Fibroblast of lung (primary cell): ENCODE data around the gene SDK1. TPM values are rescaled to one million over a fixed set of nuclear protein-coding genes. Genes with fewer than 3 reads are reported as not detected.
"Not testable (repeated sequence)": the region's sequence is repeated elsewhere in the genome, so short reads cannot be mapped to it uniquely, and the experiment has no call there.

Source experiments
- DNase-seq, 2 donors: peaks; one replicate each; pipeline versions ENCODE4 v3.0.0 to v3.0.0-alpha.2; 2010; ENCODE audit warnings: low read depth in 2 of 2
- H2AFZ ChIP-seq: 2 replicates; pipeline ENCODE4 v1.5.1; 2012; ENCODE audit warnings: low read length, control low read depth, inconsistent platforms
- H3K27ac ChIP-seq: 2 replicates; pipeline ENCODE4 v1.5.1; 2011; ENCODE audit warnings: low read length, control low read depth; ENCODE audit not compliant: insufficient read depth
- H3K27me3 ChIP-seq: 2 replicates; pipeline ENCODE4 v1.5.1; 2011; ENCODE audit warnings: mild to moderate bottlenecking, low read length; ENCODE audit not compliant: control insufficient read depth, insufficient read depth
- H3K36me3 ChIP-seq: 2 replicates; pipeline ENCODE4 v1.5.1; 2011; ENCODE audit warnings: low read length; ENCODE audit not compliant: control insufficient read depth, insufficient read depth
- H3K4me1 ChIP-seq: 2 replicates; pipeline ENCODE4 v1.5.1; 2011; ENCODE audit warnings: low read length; ENCODE audit not compliant: control insufficient read depth, insufficient read depth; ENCODE audit errors: extremely low read depth
- H3K4me2 ChIP-seq: 2 replicates; pipeline ENCODE4 v1.5.1; 2011; ENCODE audit warnings: low read length, control low read depth; ENCODE audit not compliant: insufficient read depth; ENCODE audit errors: extremely low read depth
- H3K4me3 ChIP-seq, 4 experiments: fragments of 200-600 bp in 1 of 4; sonication (generic) in 1 of 4; replicated peaks in 1 of 4; 2 replicates each; pipeline ENCODE4 v1.5.1; 2011 to 2016; ENCODE audit warnings: low read length in 4 of 4, low read depth in 3 of 4, mild to moderate bottlenecking in 3 of 4, control low read depth in 2 of 4, inconsistent platforms in 1 of 4, mixed read lengths in 1 of 4; ENCODE audit not compliant: insufficient read depth in 1 of 4; ENCODE audit errors: control extremely low read depth in 1 of 4
- H3K79me2 ChIP-seq: 2 replicates; pipeline ENCODE4 v1.5.1; 2012; ENCODE audit warnings: mild to moderate bottlenecking, low read length, inconsistent platforms; ENCODE audit not compliant: control insufficient read depth, insufficient read depth
- H3K9ac ChIP-seq: 2 replicates; pipeline ENCODE4 v1.5.1; 2011; ENCODE audit warnings: mild to moderate bottlenecking, low read length, control low read depth; ENCODE audit not compliant: insufficient read depth
- H3K9me3 ChIP-seq: 2 replicates; pipeline ENCODE4 v1.5.1; 2012; ENCODE audit warnings: low read depth, low read length; ENCODE audit not compliant: control insufficient read depth, insufficient read depth
- H4K20me1 ChIP-seq: 2 replicates; pipeline ENCODE4 v1.5.1; 2011; ENCODE audit warnings: low read length; ENCODE audit not compliant: control insufficient read depth, insufficient read depth; ENCODE audit errors: extremely low read depth
- CTCF ChIP-seq, 2 donors: IDR thresholded peaks in 1 of 2; conservative IDR thresholded peaks in 1 of 2; 1 replicate in 1 of 2; 2 replicates in 1 of 2; pipeline ENCODE4 v1.5.1; 2011 to 2012; ENCODE audit warnings: low read length in 2 of 2, control low read depth in 1 of 2, inconsistent platforms in 1 of 2, low read depth in 1 of 2, mild to moderate bottlenecking in 1 of 2
- EZH2 ChIP-seq: IDR thresholded peaks from 2 replicates; pipeline ENCODE4 v1.5.1; 2012; ENCODE audit warnings: low read length, control low read depth, mild to moderate bottlenecking; ENCODE audit errors: missing control alignments
- polyA plus RNA-seq, 2 donors: library from polyadenylated mRNA; depleted of rRNA in 1 of 2; stranded (reverse) in 1 of 2; unstranded in 1 of 2; fragments of >200 nt; gene quantifications; 2 replicates each; pipeline ENCODE4 v1.2.1, GENCODE V29; 2011 to 2012; ENCODE audit warnings: missing spikeins in 1 of 2
- total RNA-seq: library from RNA; depleted of rRNA; stranded (reverse); fragments of >200 nt; gene quantifications from 2 replicates; pipeline ENCODE4 v1.2.1, GENCODE V29; 2014

Gene SDK1
- total and polyA plus RNA-seq, 2 donors (not counting 1 experiment from before 2014, with no cell fraction given), result 1.0 to 8.6 TPM

- no peaks in the 10 kb centered on the region for H3K27me3 ChIP-seq
- H3K79me2 ChIP-seq, result no peaks in the 10 kb centered on the region
- no peaks in the 10 kb centered on the region for H3K4me1 ChIP-seq
- H3K9me3 ChIP-seq, result no peaks in the 10 kb centered on the region
- H3K9ac ChIP-seq, result no peak overlapping the region
- TF ChIP-seq EZH2, result no peak
- TF ChIP-seq CTCF (conservative IDR thresholded peaks at IDR 0.05 in 1 of 2, IDR thresholded peaks at IDR 0.05 in 1 of 2; ENCODE audit: low read depth in 1 of 2, low read length in 2 of 2), result no peak
- H3K4me3 ChIP-seq, result no peak overlapping the region
- no peak overlapping the region for H3K4me2 ChIP-seq
- no peaks in the 10 kb centered on the region for H3K36me3 ChIP-seq
- H3K27ac ChIP-seq, result no peak overlapping the region
- H2AFZ ChIP-seq, result no peak overlapping the region
- H4K20me1 ChIP-seq, result no peaks in the 10 kb centered on the region
- DNase-seq, result no peak
Measured at GRCh38 chr7:3579638-3580219, 278.7 kb downstream of the SDK1 start.

- DNase-seq, result not testable (repeated sequence)
Measured at GRCh38 chr7:3582145-3582544, 281.1 kb downstream of the SDK1 start.

GRCh38 chr7:3585826-3586225 lies 284.8 kb downstream of the SDK1 start:
- Histone ChIP-seq H3K79me2 (no peaks in the 10 kb centered on the region), H3K9me3 (no peaks in the 10 kb centered on the region), H3K27me3 (no peaks in the 10 kb centered on the region), H4K20me1 (no peaks in the 10 kb centered on the region), H3K4me1 (no peaks in the 10 kb centered on the region), H2AFZ (no peak overlapping the region), H3K27ac (no peak overlapping the region), H3K4me3 (no peak overlapping the region), H3K4me2 (no peak overlapping the region), H3K9ac (no peak overlapping the region), H3K36me3 (no peaks in the 10 kb centered on the region)
- TF ChIP-seq CTCF (conservative IDR thresholded peaks at IDR 0.05 in 1 of 2, IDR thresholded peaks at IDR 0.05 in 1 of 2; ENCODE audit: low read depth in 1 of 2, low read length in 2 of 2), result no peak
- no peak for TF ChIP-seq EZH2
- no peak for DNase-seq

More at GRCh38 chr7:3582145-3582544, 281.1 kb downstream of the SDK1 start:
- not testable (repeated sequence) for H2AFZ ChIP-seq, H3K27me3 ChIP-seq, H3K4me3 ChIP-seq, H3K27ac ChIP-seq, H3K79me2 ChIP-seq, H4K20me1 ChIP-seq, H3K4me2 ChIP-seq, H3K36me3 ChIP-seq, H3K9ac ChIP-seq, H3K4me1 ChIP-seq, H3K9me3 ChIP-seq
